HepG2 (cell line): ENCODE data around the gene PDE4D.

Source experiments
- ARNT ChIP-seq: fragments of 450-650 bp; IDR thresholded peaks from 2 replicates; pipeline ENCODE4 v1.6.1; 2017
- ATAD3A ChIP-seq: sonication (generic); formaldehyde crosslinking; IDR thresholded peaks from 2 replicates; pipeline ENCODE4 v1.4.0; 2020; ENCODE audit warnings: missing genetic modification reagents
- EZH2 ChIP-seq: conservative IDR thresholded peaks from 2 replicates; pipeline ENCODE4 v1.6.1; 2012; ENCODE audit warnings: mild to moderate bottlenecking, low read depth, low read length, moderate library complexity
- GMEB1 ChIP-seq: sonication (generic); formaldehyde crosslinking; IDR thresholded peaks from 2 replicates; pipeline ENCODE4 v1.5.1; 2020; ENCODE audit warnings: missing genetic modification reagents, mild to moderate bottlenecking, borderline replicate concordance
- IKZF4 ChIP-seq: sonication (generic); formaldehyde crosslinking; IDR thresholded peaks from 2 replicates; pipeline ENCODE4 v1.5.1; 2020; ENCODE audit warnings: borderline replicate concordance, mild to moderate bottlenecking, low read depth, missing genetic modification reagents; ENCODE audit errors: not compliant biosample characterization
- MYNN ChIP-seq: sonication (generic); formaldehyde crosslinking; IDR thresholded peaks from 2 replicates; pipeline ENCODE4 v1.4.0; 2020; ENCODE audit warnings: mild to moderate bottlenecking, low read depth, missing genetic modification reagents
- PLRG1 ChIP-seq: fragments of 450-650 bp; conservative IDR thresholded peaks from 2 replicates; pipeline ENCODE4 v1.6.1; 2016
- POLR2AphosphoS5 ChIP-seq: IDR thresholded peaks from 2 replicates; pipeline ENCODE4 v1.6.1; 2012; ENCODE audit warnings: low read depth, low read length
- U2AF2 ChIP-seq: fragments of 200-400 bp; formaldehyde crosslinking; IDR thresholded peaks from 2 replicates; pipeline ENCODE4 v1.6.1; 2017; ENCODE audit warnings: low read depth, mild to moderate bottlenecking, low read length
- TF ChIP-seq, protein P1 (sequence below): sonication (generic); formaldehyde crosslinking; conservative IDR thresholded peaks from 2 replicates; pipeline ENCODE4 v1.4.0; 2020; ENCODE audit warnings: missing genetic modification reagents
- TF ChIP-seq, protein P2 (sequence below): sonication (generic); formaldehyde crosslinking; IDR thresholded peaks from 2 replicates; pipeline ENCODE4 v1.5.1; 2020; ENCODE audit warnings: mild to moderate bottlenecking, missing genetic modification reagents, moderate library complexity

- TF ChIP-seq MYNN (CRISPR knock-in tag) (no peak), ATAD3A (no peak), ARNT (no peak), IKZF4 (CRISPR knock-in tag) (no peak), EZH2 (no peak), PLRG1 (no peak), POLR2AphosphoS5 (no peak), GMEB1 (CRISPR knock-in tag) (no peak), U2AF2 (no peak)
- TF ChIP-seq, protein P1, sequence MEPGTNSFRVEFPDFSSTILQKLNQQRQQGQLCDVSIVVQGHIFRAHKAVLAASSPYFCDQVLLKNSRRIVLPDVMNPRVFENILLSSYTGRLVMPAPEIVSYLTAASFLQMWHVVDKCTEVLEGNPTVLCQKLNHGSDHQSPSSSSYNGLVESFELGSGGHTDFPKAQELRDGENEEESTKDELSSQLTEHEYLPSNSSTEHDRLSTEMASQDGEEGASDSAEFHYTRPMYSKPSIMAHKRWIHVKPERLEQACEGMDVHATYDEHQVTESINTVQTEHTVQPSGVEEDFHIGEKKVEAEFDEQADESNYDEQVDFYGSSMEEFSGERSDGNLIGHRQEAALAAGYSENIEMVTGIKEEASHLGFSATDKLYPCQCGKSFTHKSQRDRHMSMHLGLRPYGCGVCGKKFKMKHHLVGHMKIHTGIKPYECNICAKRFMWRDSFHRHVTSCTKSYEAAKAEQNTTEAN (CRISPR knock-in tag): no peak
- TF ChIP-seq, protein P2, sequence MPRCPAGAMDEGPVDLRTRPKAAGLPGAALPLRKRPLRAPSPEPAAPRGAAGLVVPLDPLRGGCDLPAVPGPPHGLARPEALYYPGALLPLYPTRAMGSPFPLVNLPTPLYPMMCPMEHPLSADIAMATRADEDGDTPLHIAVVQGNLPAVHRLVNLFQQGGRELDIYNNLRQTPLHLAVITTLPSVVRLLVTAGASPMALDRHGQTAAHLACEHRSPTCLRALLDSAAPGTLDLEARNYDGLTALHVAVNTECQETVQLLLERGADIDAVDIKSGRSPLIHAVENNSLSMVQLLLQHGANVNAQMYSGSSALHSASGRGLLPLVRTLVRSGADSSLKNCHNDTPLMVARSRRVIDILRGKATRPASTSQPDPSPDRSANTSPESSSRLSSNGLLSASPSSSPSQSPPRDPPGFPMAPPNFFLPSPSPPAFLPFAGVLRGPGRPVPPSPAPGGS: no peak
Measured at GRCh38 chr5:59666440-59667068, 227.0 kb downstream of the PDE4D start.
